H9 (cell line): ENCODE measurements around the gene TNIK. TPM values are rescaled to one million over a fixed set of nuclear protein-coding genes. Genes with fewer than 3 reads are reported as not detected.

ENCODE experiments used
- DNase-seq: peaks from one replicate; pipeline ENCODE4 v3.0.0-alpha.2; 2017
- H2AFZ ChIP-seq: one replicate; pipeline ENCODE4 v1.6.1; 2013; ENCODE audit warnings: mild to moderate bottlenecking, low read length, control low read depth, moderate library complexity
- H2AK5ac ChIP-seq: 2 replicates; pipeline ENCODE4 v1.6.1; 2013; ENCODE audit warnings: low read length, control low read depth, mixed read lengths; ENCODE audit not compliant: insufficient read length
- H2BK120ac ChIP-seq: one replicate; pipeline ENCODE4 v1.6.1; 2013; ENCODE audit warnings: low read depth, mild to moderate bottlenecking, low read length, control low read depth, inconsistent platforms; ENCODE audit not compliant: poor library complexity, severe bottlenecking
- H2BK12ac ChIP-seq: 2 replicates; pipeline ENCODE4 v1.6.1; 2013; ENCODE audit warnings: low read length, control low read depth, mixed read lengths, low read depth; ENCODE audit not compliant: insufficient read length
- H2BK15ac ChIP-seq: 2 replicates; pipeline ENCODE4 v1.6.1; 2013; ENCODE audit warnings: low read depth, low read length, control low read depth
- H2BK20ac ChIP-seq: one replicate; pipeline ENCODE4 v1.6.1; 2013; ENCODE audit warnings: low read depth, mild to moderate bottlenecking, low read length, control low read depth, inconsistent platforms; ENCODE audit not compliant: poor library complexity, severe bottlenecking
- H2BK5ac ChIP-seq: 2 replicates; pipeline ENCODE4 v1.6.1; 2013; ENCODE audit warnings: low read length, control low read depth, mixed read lengths; ENCODE audit not compliant: insufficient read length
- H3K14ac ChIP-seq: 2 replicates; pipeline ENCODE4 v1.6.1; 2013; ENCODE audit warnings: low read length, control low read depth; ENCODE audit not compliant: insufficient read depth
- H3K18ac ChIP-seq: 2 replicates; pipeline ENCODE4 v1.6.1; 2013; ENCODE audit warnings: low read depth, mild to moderate bottlenecking, mixed read lengths, low read length, control low read depth; ENCODE audit not compliant: insufficient read length
- H3K23ac ChIP-seq: 2 replicates; pipeline ENCODE4 v1.6.1; 2013; ENCODE audit warnings: low read length, control low read depth, mixed read lengths, low read depth; ENCODE audit not compliant: insufficient read length
- H3K23me2 ChIP-seq: 2 replicates; pipeline ENCODE4 v1.6.1; 2013; ENCODE audit warnings: low read depth, mild to moderate bottlenecking, mixed read lengths, low read length, control low read depth; ENCODE audit not compliant: insufficient read length, poor library complexity, severe bottlenecking
- H3K27ac ChIP-seq: 2 replicates; pipeline ENCODE4 v1.5.1; 2013; ENCODE audit warnings: low read length, control low read depth, mixed read lengths, low read depth; ENCODE audit not compliant: insufficient read length
- H3K27me3 ChIP-seq: 2 replicates; pipeline ENCODE4 v1.6.1; 2013; ENCODE audit warnings: low read length, control low read depth, inconsistent platforms; ENCODE audit not compliant: insufficient read depth
- H3K4ac ChIP-seq: 2 replicates; pipeline ENCODE4 v1.6.1; 2013; ENCODE audit warnings: low read depth, mild to moderate bottlenecking, control low read depth, inconsistent platforms, low read length, moderate library complexity
- H3K4me1 ChIP-seq: 2 replicates; pipeline ENCODE4 v1.6.1; 2013; ENCODE audit warnings: low read length, control low read depth, inconsistent platforms; ENCODE audit not compliant: insufficient read depth
- H3K4me2 ChIP-seq: 2 replicates; pipeline ENCODE4 v1.6.1; 2013; ENCODE audit warnings: low read length, control low read depth, mixed read lengths; ENCODE audit not compliant: insufficient read length, insufficient read depth
- H3K56ac ChIP-seq: 2 replicates; pipeline ENCODE4 v1.6.1; 2013; ENCODE audit warnings: low read depth, mild to moderate bottlenecking, mixed read lengths, low read length, control low read depth; ENCODE audit not compliant: insufficient read length
- H3K79me1 ChIP-seq: 2 replicates; pipeline ENCODE4 v1.6.1; 2013; ENCODE audit warnings: low read depth, mild to moderate bottlenecking, moderate library complexity, low read length, control low read depth, inconsistent platforms; ENCODE audit not compliant: insufficient read depth, poor library complexity, severe bottlenecking
- H3K79me2 ChIP-seq: 2 replicates; pipeline ENCODE4 v1.6.1; 2013; ENCODE audit warnings: low read length, control low read depth, inconsistent platforms; ENCODE audit not compliant: insufficient read depth
- H3K9ac ChIP-seq: 2 replicates; pipeline ENCODE4 v1.6.1; 2013; ENCODE audit warnings: low read length, control low read depth, mixed read lengths; ENCODE audit not compliant: insufficient read length; ENCODE audit errors: extremely low read depth
- H3K9me3 ChIP-seq: one replicate; pipeline ENCODE4 v1.6.1; 2013; ENCODE audit warnings: low read depth, low read length, inconsistent platforms; ENCODE audit not compliant: control insufficient read depth
- H3T11ph ChIP-seq: one replicate; pipeline ENCODE4 v1.6.1; 2013; ENCODE audit warnings: mild to moderate bottlenecking, low read length, control low read depth, inconsistent platforms
- H4K20me1 ChIP-seq: one replicate; pipeline ENCODE4 v1.6.1; 2013; ENCODE audit not compliant: control insufficient read depth, insufficient read length, insufficient read depth
- H4K5ac ChIP-seq: 2 replicates; pipeline ENCODE4 v1.6.1; 2013; ENCODE audit warnings: low read depth, mild to moderate bottlenecking, mixed read lengths, low read length, control low read depth; ENCODE audit not compliant: insufficient read length
- H4K8ac ChIP-seq: replicated peaks from 2 replicates; pipeline ENCODE4 v1.6.1; 2013; ENCODE audit warnings: low read length, control low read depth, mixed read lengths, low read depth; ENCODE audit not compliant: insufficient read length
- H4K91ac ChIP-seq: 2 replicates; pipeline ENCODE4 v1.6.1; 2013; ENCODE audit warnings: low read depth, mild to moderate bottlenecking, moderate library complexity, mixed read lengths, low read length, control low read depth; ENCODE audit not compliant: insufficient read length
- H3K27ac Mint-ChIP-seq, 3 experiments: 2 replicates in 2 of 3; 3 replicates in 1 of 3; pipeline ENCODE4 v1.8.0; 2020 to 2021; ENCODE audit warnings: mixed read lengths in 3 of 3, mild to moderate bottlenecking in 1 of 3, moderate library complexity in 1 of 3
- H3K27me3 Mint-ChIP-seq: 2 replicates; pipeline ENCODE4 v1.8.0; 2021; ENCODE audit warnings: low read depth, mild to moderate bottlenecking, moderate library complexity, mixed read lengths
- H3K36me3 Mint-ChIP-seq, 3 experiments: 2 replicates in 2 of 3; 3 replicates in 1 of 3; pipeline ENCODE4 v1.8.0; 2020 to 2021; ENCODE audit warnings: low read depth in 3 of 3, mixed read lengths in 3 of 3; ENCODE audit not compliant: insufficient read depth in 1 of 3
- H3K4me1 Mint-ChIP-seq, 2 experiments: 2 replicates each; pipeline ENCODE4 v1.8.0; 2020; ENCODE audit warnings: mixed read lengths in 2 of 2
- H3K4me3 Mint-ChIP-seq, 2 experiments: 2 replicates in 1 of 2; 3 replicates in 1 of 2; pipeline ENCODE4 v1.8.0; 2020 to 2021; ENCODE audit warnings: mild to moderate bottlenecking in 2 of 2, mixed read lengths in 2 of 2, moderate library complexity in 1 of 2
- H3K9me3 Mint-ChIP-seq, 2 experiments: 2 replicates in 1 of 2; 3 replicates in 1 of 2; pipeline ENCODE4 v1.8.0; 2020; ENCODE audit warnings: mild to moderate bottlenecking in 2 of 2, mixed read lengths in 2 of 2, moderate library complexity in 1 of 2
- WGBS: extraction: QIAGEN DNeasy Blood & Tissue Kit; methylation state at CpG from one replicate; pipeline ENCODE4 v1.1.7; 2013; ENCODE audit warnings: missing lambda C conversion rate, low lambda C conversion rate, mixed read lengths; ENCODE audit not compliant: insufficient read length; ENCODE audit errors: extremely low coverage; 5-methylcytosine and 5-hydroxymethylcytosine counted together
- total RNA-seq: library from RNA; stranded (reverse); gene quantifications from 2 replicates; pipeline ENCODE4 v1.2.1, GENCODE V29; 2021
- TF ChIP-seq, protein P1 (sequence below): fragments of 200-600 bp; sonication (generic); conservative IDR thresholded peaks from 3 replicates; pipeline ENCODE4 v1.8.0; 2021; ENCODE audit warnings: antibody characterized with exemption, mild to moderate bottlenecking

TNIK gene
- total RNA-seq, 1 experiment from 2014 or later: 15.9 TPM

DNA sequence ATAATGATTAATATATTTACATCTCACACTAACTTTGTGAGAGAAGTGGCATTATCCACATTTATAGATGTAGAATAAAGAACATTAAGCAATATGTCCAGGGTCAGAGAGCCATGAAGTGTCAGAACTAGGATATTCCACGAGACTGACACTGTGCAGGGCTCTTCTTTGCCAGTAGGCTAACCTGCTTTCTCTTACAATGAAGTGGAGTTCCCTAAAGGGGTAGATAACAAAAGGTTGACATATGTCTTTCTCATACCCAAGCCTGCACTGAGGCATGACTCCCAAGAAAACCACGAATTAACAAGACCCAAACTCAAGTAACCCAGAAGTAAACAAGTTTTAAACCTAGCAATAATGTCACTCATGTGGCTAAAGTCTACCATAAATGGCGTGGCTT, 242.1 kb downstream of the TNIK start:
- no peak overlapping the region for H4K8ac ChIP-seq
- no CpG with 5 or more reads among the region's 3 CpGs for WGBS
- no peaks in the 10 kb centered on the region for H3K4me1 Mint-ChIP-seq

More for the DNA sequence above, 242.1 kb downstream of the TNIK start:
- H3K27me3 ChIP-seq: no peaks in the 10 kb centered on the region
- no peak overlapping the region for H3K9ac ChIP-seq
- H2BK120ac ChIP-seq: no peak overlapping the region
- no peaks in the 10 kb centered on the region; the same call in 1 of the 2 replicates for H3K4me1 ChIP-seq
- no peak overlapping the region for H4K5ac ChIP-seq
- H4K91ac ChIP-seq: no peak overlapping the region
- H2AFZ ChIP-seq: no peak overlapping the region
- H2AK5ac ChIP-seq: no peak overlapping the region
- no peaks in the 10 kb centered on the region for H3K23me2 ChIP-seq
- no peaks in the 10 kb centered on the region; the same call in 1 of the 2 replicates for H3K79me2 ChIP-seq
- no peak overlapping the region for H3K56ac ChIP-seq
- no peak overlapping the region for H3T11ph ChIP-seq
- no peak overlapping the region for H3K4me3 Mint-ChIP-seq
- H2BK12ac ChIP-seq: no peak overlapping the region
- no peaks in the 10 kb centered on the region for H3K79me1 ChIP-seq
- H3K36me3 Mint-ChIP-seq: no peaks in the 10 kb centered on the region
- no peak overlapping the region for H3K14ac ChIP-seq
- TF ChIP-seq, protein P1, sequence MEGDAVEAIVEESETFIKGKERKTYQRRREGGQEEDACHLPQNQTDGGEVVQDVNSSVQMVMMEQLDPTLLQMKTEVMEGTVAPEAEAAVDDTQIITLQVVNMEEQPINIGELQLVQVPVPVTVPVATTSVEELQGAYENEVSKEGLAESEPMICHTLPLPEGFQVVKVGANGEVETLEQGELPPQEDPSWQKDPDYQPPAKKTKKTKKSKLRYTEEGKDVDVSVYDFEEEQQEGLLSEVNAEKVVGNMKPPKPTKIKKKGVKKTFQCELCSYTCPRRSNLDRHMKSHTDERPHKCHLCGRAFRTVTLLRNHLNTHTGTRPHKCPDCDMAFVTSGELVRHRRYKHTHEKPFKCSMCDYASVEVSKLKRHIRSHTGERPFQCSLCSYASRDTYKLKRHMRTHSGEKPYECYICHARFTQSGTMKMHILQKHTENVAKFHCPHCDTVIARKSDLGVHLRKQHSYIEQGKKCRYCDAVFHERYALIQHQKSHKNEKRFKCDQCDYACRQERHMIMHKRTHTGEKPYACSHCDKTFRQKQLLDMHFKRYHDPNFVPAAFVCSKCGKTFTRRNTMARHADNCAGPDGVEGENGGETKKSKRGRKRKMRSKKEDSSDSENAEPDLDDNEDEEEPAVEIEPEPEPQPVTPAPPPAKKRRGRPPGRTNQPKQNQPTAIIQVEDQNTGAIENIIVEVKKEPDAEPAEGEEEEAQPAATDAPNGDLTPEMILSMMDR: no peak; the same call in 2 of the 3 replicates
- no peaks in the 10 kb centered on the region for H4K20me1 ChIP-seq
- H2BK15ac ChIP-seq: no peak overlapping the region
- H3K27me3 Mint-ChIP-seq: no peaks in the 10 kb centered on the region
- H3K4me2 ChIP-seq: no peak overlapping the region
- no peak overlapping the region for H3K27ac Mint-ChIP-seq
- no peak overlapping the region for H3K23ac ChIP-seq
- DNase-seq: no peak
- no peak overlapping the region for H3K4ac ChIP-seq
- no peaks in the 10 kb centered on the region for H3K9me3 ChIP-seq
- H3K27ac ChIP-seq: no peak overlapping the region
- no peak overlapping the region for H3K18ac ChIP-seq
- H3K9me3 Mint-ChIP-seq: no peaks in the 10 kb centered on the region
- H2BK20ac ChIP-seq: no peak overlapping the region
- no peak overlapping the region for H2BK5ac ChIP-seq
